GM03348 (cell line): ENCODE results near the gene SLFN12.
"Not testable (repeated sequence)": the region's sequence is repeated elsewhere in the genome, so short reads cannot be mapped to it uniquely, and the experiment has no call there.

ENCODE experiments used
- DNase-seq: peaks from one replicate; pipeline ENCODE4 v3.0.0; 2012; ENCODE audit warnings: low spot score

The SLFN12 gene

GRCh38 chr17:35407531-35407930, 24.8 kb downstream of the SLFN12 start:
- no peak for DNase-seq

GRCh38 chr17:35406568-35406967, 25.7 kb downstream of the SLFN12 start:
- DNase-seq: no peak

GRCh38 chr17:35404360-35404759, 27.9 kb downstream of the SLFN12 start:
- no peak for DNase-seq

GRCh38 chr17:35393783-35394182, 38.5 kb downstream of the SLFN12 start:
- not testable (repeated sequence) for DNase-seq

- no peak for DNase-seq
Observed at GRCh38 chr17:35390663-35391062, 41.6 kb downstream of the SLFN12 start.

- DNase-seq: no peak
Observed at GRCh38 chr17:35390156-35390555, 42.1 kb downstream of the SLFN12 start.

GRCh38 chr17:35387496-35387895, 44.8 kb downstream of the SLFN12 start:
- DNase-seq: no peak

- no peak for DNase-seq
Observed at GRCh38 chr17:35377706-35378105, 54.6 kb downstream of the SLFN12 start.

GRCh38 chr17:35377068-35377467, 55.2 kb downstream of the SLFN12 start:
- no peak for DNase-seq

GRCh38 chr17:35376245-35376644, 56.1 kb downstream of the SLFN12 start:
- DNase-seq: peak; percentile 12

- DNase-seq: no peak
Observed at GRCh38 chr17:35374766-35375344, 57.4 kb downstream of the SLFN12 start.

- DNase-seq: peak; percentile 74
Observed at GRCh38 chr17:35373984-35374765, 58.1 kb downstream of the SLFN12 start.

GRCh38 chr17:35373534-35373983, 58.7 kb downstream of the SLFN12 start, which contains the start of gene SLFN11:
TSS of gene SLFN11 (minus strand) at chr17:35373621. CDS start at chr17:35363807, 9,814 bp downstream.
- DNase-seq: peak; percentile 93

GRCh38 chr17:35372846-35373533, 59.3 kb downstream of the SLFN12 start:
- peak; percentile 20 for DNase-seq

- no peak for DNase-seq
Observed at GRCh38 chr17:35371934-35372333, 60.4 kb downstream of the SLFN12 start.

GRCh38 chr17:35368081-35368830, 64.0 kb downstream of the SLFN12 start:
- no peak for DNase-seq

- no peak for DNase-seq
Observed at GRCh38 chr17:35361027-35361426, 71.3 kb downstream of the SLFN12 start.
